NT2/D1 (cell line): ENCODE results near the gene EMILIN2.

Source experiments
- DNase-seq: peaks from one replicate; pipeline ENCODE4 v3.0.0-alpha.2; 2011; ENCODE audit warnings: low read depth, low spot score
- H3K27me3 ChIP-seq: 2 replicates; pipeline ENCODE4 v1.6.0; 2011; ENCODE audit warnings: mild to moderate bottlenecking; ENCODE audit not compliant: insufficient read length, insufficient read depth
- H3K36me3 ChIP-seq: 2 replicates; pipeline ENCODE4 v1.6.1; 2011; ENCODE audit warnings: mild to moderate bottlenecking, low read length, mixed read lengths; ENCODE audit not compliant: insufficient read depth, insufficient read length
- H3K4me1 ChIP-seq: 2 replicates; pipeline ENCODE4 v1.5.1; 2011; ENCODE audit not compliant: insufficient read depth, insufficient read length
- H3K4me3 ChIP-seq: 2 replicates; pipeline ENCODE4 v1.5.1; 2011; ENCODE audit warnings: low read depth; ENCODE audit not compliant: insufficient read length
- H3K9ac ChIP-seq: 2 replicates; pipeline ENCODE4 v1.6.0; 2011; ENCODE audit warnings: low read depth; ENCODE audit not compliant: insufficient read length
- H3K9me3 ChIP-seq: 2 replicates; pipeline ENCODE4 v1.5.1; 2011; ENCODE audit warnings: mild to moderate bottlenecking, low read length; ENCODE audit not compliant: insufficient read depth
- SUZ12 ChIP-seq: IDR thresholded peaks from 2 replicates; pipeline ENCODE4 v1.6.1; 2011; ENCODE audit not compliant: insufficient read length, insufficient read depth; ENCODE audit errors: extremely low read depth
- YY1 ChIP-seq: IDR thresholded peaks from 2 replicates; pipeline ENCODE4 v1.6.1; 2011; ENCODE audit not compliant: insufficient read length, insufficient read depth
- ZNF274 ChIP-seq: IDR thresholded peaks from 2 replicates; pipeline ENCODE4 v1.6.1; 2011; ENCODE audit warnings: mild to moderate bottlenecking, low read depth, low read length

EMILIN2 gene

DNA sequence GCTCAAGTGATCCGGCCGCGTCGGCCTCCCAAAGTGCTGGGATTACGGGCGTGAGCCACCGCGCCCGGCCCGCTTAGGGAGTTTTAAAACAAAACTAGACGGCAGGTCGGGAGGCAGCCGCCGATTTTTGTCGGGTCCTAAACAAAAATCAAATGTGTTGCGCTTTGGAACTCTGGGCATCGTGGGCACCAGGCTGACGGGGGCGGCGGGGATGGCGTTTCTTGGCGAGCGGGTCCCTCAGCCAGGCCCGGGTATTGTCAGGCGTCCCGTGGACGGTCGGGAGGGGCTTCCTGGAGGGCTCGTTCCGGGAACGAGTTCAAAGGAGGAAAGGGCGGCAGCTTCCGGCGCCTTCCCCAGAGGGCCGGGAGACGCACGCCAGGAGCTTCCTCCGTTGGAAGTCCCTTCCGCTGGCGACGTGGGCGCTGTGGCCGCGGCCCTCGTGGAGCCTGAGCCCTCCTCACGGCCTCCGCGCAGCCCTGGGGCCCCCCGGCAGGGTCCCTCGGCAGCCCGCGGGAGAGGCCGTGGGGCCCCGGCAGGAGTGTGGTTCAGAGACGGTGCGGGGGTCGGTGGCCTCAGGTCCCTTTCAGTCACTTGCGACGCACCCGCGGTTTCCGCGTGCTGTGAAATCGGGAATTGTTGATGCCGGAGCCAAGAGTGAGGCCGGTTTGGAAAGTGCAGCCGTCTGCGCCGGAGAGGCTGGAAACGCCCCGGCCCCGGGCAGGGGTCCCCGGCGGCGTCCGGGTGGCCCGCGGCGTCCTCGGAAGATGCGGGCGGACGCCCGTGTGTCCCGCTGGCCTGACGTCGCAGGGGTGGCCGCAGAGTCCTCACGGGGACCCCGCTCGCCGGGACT, 59.3 kb downstream of the EMILIN2 start:
- Histone ChIP-seq H3K4me3 (peak overlapping the region; percentile 61), H3K9me3 (peaks cover 4% of the 10 kb centered on the region; the same call in 1 of the 2 replicates), H3K27me3 (no peaks in the 10 kb centered on the region), H3K36me3 (peaks cover 50% of the 10 kb centered on the region), H3K9ac (peak overlapping the region; percentile 86), H3K4me1 (no peaks in the 10 kb centered on the region)
- TF ChIP-seq YY1 (no peak), SUZ12 (no peak), ZNF274 (no peak)
- DNase-seq, result no peak

DNA sequence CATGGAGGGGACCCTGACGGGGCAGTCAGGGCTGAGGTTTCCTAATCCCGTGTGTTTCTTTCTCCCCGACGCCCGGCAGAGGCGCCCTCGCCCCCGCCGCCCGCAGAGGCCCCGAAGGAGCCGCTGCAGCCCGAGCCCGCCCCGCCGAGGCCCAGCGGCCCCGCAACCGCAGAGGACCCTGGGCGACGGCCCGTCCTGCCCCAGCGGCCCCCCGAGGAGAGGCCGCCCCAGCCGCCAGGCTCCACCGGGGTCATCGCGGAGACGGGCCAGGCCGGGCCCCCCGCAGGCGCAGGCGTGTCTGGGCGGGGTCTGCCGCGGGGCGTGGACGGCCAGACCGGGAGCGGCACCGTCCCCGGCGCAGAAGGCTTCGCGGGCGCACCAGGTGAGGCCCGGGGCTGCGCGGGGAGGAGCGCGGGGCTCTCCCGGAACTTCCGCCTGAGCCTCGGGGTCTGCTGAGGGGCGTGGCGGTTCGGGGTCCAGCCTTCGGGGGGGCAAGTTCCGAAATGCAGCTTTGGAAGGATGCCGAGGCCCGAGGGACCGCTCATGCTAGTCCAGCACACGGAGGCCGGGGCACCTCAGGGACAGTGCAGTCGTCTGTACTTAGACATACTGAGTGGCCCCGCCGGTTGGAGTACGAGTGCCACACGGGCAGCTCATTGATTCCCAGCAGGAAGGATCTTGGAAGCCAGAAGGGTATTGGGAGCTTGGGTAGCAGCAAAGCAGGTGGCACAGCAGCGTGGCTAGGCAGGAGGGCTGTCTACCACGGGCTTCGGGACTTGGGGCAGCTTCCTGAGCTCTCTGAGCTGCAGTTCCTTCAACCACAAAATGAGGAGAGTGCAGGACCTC, 60.1 kb downstream of the EMILIN2 start:
- DNase-seq, result no peak
- H3K27me3 ChIP-seq, result no peaks in the 10 kb centered on the region
- peak overlapping the region; percentile 61 for H3K4me3 ChIP-seq
- no peaks in the 10 kb centered on the region for H3K4me1 ChIP-seq
- H3K36me3 ChIP-seq, result peaks cover 49% of the 10 kb centered on the region
- peaks cover 4% of the 10 kb centered on the region; the same call in 1 of the 2 replicates for H3K9me3 ChIP-seq
- no peak for TF ChIP-seq ZNF274
- no peak for TF ChIP-seq SUZ12
- TF ChIP-seq YY1, result no peak
- peak overlapping the region; percentile 86 for H3K9ac ChIP-seq

GRCh38 chr18:2907550-2908135, 60.8 kb downstream of the EMILIN2 start:
- no peak for DNase-seq
- Histone ChIP-seq H3K36me3 (peaks cover 55% of the 10 kb centered on the region), H3K9ac (peak overlapping the region; percentile 86), H3K27me3 (no peaks in the 10 kb centered on the region), H3K4me3 (peak overlapping the region; percentile 61), H3K9me3 (peaks cover 4% of the 10 kb centered on the region; the same call in 1 of the 2 replicates), H3K4me1 (no peaks in the 10 kb centered on the region)
- TF ChIP-seq YY1 (no peak), ZNF274 (no peak), SUZ12 (no peak)

- Histone ChIP-seq H3K9me3 (peaks cover 4% of the 10 kb centered on the region; the same call in 1 of the 2 replicates), H3K4me1 (no peaks in the 10 kb centered on the region), H3K9ac (no peak overlapping the region), H3K4me3 (no peak overlapping the region), H3K27me3 (no peaks in the 10 kb centered on the region), H3K36me3 (peaks cover 62% of the 10 kb centered on the region)
- no peak for TF ChIP-seq YY1
- no peak for TF ChIP-seq SUZ12
- no peak for TF ChIP-seq ZNF274
- DNase-seq, result no peak
These were observed 61.5 kb downstream of the EMILIN2 start for GRCh38 chr18:2908166-2908945.

DNA sequence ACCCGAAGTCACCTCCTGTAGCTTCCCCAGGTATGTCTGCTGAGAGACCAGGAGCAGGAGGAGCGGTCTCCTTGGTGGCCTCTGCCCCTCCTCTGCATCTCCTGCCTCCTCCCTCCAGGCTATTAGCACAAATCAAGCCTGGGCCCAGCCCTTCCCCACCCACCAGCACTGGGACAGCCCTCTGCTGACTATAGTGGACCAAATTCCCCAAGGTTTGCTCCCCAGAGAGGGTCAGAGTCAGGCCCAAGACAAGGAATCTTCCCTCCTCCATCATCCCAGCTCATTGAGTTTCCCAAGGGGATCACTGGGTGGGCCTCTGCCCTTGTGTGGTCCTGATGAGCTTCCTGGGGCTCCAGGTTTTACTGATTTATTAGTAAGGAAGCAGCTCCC, 62.1 kb downstream of the EMILIN2 start:
- no peak overlapping the region for H3K9ac ChIP-seq
- H3K4me3 ChIP-seq, result no peak overlapping the region
- peaks cover 68% of the 10 kb centered on the region for H3K36me3 ChIP-seq
- TF ChIP-seq YY1 (no peak), ZNF274 (no peak), SUZ12 (no peak)
- H3K27me3 ChIP-seq, result no peaks in the 10 kb centered on the region
- DNase-seq, result no peak
- H3K4me1 ChIP-seq, result no peaks in the 10 kb centered on the region
- peaks cover 4% of the 10 kb centered on the region; the same call in 1 of the 2 replicates for H3K9me3 ChIP-seq

GRCh38 chr18:2909431-2910140, 62.8 kb downstream of the EMILIN2 start:
- no peak for DNase-seq
- no peak overlapping the region for H3K4me3 ChIP-seq
- TF ChIP-seq ZNF274, result no peak
- TF ChIP-seq SUZ12, result no peak
- no peak for TF ChIP-seq YY1
- H3K27me3 ChIP-seq, result no peaks in the 10 kb centered on the region
- peaks cover 74% of the 10 kb centered on the region for H3K36me3 ChIP-seq
- H3K9ac ChIP-seq, result no peak overlapping the region
- peaks cover 4% of the 10 kb centered on the region; the same call in 1 of the 2 replicates for H3K9me3 ChIP-seq
- no peaks in the 10 kb centered on the region for H3K4me1 ChIP-seq
